HTR-8/SVneo (cell line): ENCODE results near the gene PPFIA1.
"Not testable (repeated sequence)": the region's sequence is repeated elsewhere in the genome, so short reads cannot be mapped to it uniquely, and the experiment has no call there.

Experiments used
- DNase-seq: peaks from one replicate; pipeline ENCODE4 v3.0.0; 2011; ENCODE audit warnings: low spot score, mixed read lengths; ENCODE audit not compliant: insufficient read length
- FAIRE-seq: peaks from 2 replicates; lab custom pipeline; 2011; peaks lifted over from hg19 to GRCh38; lab: Jason Lieb, UNC

PPFIA1 gene

GRCh38 chr11:70381872-70382861 lies 111.7 kb downstream of the PPFIA1 start:
- DNase-seq = no peak
- peak; percentile 75 for FAIRE-seq

- FAIRE-seq (no peak), DNase-seq (no peak)
Observed at GRCh38 chr11:70383664-70384565, 113.4 kb downstream of the PPFIA1 start.

DNA sequence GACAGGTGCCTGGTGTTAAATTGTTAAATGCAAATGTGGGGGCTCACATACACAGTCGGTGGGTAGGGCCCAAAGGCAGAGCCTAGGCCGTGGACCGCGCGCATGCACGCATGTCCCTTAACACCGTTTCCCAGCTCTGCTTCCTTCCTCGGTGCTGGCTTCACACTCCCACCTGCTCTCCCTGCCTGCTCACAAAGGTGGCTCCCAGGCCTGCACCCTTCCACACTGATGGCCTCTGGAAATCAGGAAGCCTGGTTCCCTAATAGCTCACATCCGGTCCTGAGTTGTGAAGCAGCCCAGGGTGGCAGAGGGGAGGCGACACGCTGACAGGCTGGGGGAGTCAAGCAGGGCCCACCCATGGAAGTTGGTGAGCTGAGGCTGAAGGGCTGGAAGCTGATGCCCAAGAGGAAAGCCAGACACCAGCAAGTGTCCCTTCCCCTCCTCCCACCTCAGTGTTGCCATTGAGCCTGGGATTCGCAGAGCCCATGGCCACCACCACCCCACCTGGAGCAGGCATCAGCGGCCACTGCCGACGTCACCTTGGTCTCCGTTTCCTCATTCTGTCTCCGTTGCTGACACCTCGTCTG lies 114.2 kb downstream of the PPFIA1 start:
- FAIRE-seq = no peak
- DNase-seq = no peak

DNA sequence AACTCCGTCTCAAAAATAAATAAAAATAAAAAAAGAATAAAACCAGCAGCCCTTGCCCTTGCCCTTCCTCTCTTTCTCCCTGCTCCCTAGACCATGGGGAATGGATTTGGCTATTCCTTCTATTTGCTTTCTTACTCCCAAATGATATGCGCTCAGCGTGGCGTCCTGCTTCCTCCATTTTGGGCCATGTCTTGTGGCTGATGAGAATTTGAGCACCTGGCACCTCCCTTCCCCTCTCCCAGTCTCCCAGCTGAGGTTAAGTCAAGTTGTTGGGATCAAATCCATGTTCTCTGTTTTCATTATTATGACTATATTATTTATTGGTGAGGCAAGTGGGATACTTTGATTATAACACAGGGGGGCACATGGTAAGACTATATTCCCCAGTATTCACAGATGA lies 117.1 kb downstream of the PPFIA1 start:
- no peak for FAIRE-seq
- no peak for DNase-seq

GRCh38 chr11:70389201-70389600 lies 118.7 kb downstream of the PPFIA1 start:
- FAIRE-seq (no peak), DNase-seq (no peak)

GRCh38 chr11:70390882-70391281 lies 120.4 kb downstream of the PPFIA1 start:
- not testable (repeated sequence) for DNase-seq, FAIRE-seq

DNA sequence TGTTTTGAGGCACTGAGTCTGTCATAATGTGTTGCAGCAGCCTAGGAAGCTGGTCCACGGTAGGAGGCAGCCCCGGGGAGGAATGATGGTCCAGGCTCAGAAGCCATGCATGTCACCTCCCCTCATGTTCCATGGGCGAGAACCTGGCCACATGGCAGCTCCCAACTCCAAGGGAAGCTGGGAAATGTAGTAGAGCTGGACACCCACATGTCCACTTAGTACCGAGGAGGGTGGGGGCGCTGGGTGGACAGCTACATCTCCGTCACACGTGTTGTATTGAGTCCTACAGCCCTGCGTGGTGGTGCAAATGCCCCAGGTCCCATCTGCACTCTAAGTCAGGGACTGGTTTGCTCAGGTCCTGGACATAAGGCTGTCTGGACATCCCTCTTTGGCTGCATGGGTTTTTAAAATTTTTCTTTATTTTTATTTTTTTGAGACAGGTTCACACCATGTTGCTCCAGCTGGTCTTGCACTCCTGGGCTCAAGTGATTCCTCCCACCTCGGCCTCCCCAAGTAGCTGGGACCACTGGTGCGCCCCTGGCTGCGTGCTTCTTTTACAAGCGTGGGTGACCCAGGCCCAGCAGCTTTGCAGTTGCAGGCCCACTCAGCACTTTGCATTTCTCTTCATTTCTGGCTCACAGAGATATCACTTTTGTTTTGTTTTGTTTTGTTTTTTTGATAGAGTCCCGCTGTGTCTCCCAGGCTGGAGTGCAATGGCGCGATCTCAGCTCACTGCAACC lies 123.9 kb downstream of the PPFIA1 start:
- FAIRE-seq (no peak), DNase-seq (no peak)

- DNase-seq = peak; percentile 40
- no peak for FAIRE-seq
Observed at GRCh38 chr11:70397336-70397982, 127.0 kb downstream of the PPFIA1 start.

DNA sequence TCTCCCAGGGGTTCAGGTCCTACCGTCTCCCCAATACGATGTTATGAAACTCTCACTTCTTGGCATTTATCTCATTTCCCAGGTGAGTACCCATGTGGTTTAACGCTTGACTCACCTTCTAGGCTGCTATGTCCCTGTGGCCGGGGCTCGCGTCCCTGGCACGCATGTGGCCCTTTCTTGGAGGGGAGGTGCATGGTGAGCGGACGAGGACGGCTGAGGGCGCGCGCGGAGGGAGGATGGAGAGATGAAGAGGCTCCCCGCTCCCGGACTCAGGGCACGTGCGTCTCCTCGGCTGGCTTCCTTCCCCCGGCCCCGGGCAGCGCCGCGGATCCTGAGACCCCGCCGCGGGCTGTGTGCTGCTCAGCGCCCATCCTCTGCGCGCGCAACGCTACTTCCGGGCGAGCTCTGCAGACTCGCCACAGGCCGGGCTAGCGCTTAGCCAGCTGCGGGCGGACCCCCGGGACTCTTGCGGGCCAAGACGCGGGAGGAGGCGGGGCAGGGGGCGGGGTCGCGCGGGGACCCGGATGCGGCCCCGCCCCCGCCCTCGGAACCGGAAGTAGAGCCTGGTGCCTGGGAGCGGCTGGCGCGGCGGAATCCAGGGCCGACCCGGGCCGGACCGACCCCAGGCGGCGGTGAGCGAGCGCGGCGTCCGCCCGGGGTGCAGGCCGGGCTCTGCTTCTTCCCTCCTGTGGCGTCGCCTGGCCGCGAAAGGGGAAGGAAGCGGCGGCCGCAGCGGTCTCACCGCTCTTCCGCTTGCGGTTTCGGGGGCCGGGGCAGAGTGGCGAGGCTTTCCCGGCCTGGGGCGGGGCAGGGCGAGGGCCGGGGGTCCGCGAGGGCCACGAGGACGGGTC lies 127.7 kb downstream of the PPFIA1 start, which contains the start of gene CTTN:
Gene CTTN, plus strand, starts transcription at position 547 of the 851 bp plus-strand sequence. CDS start 8,769 bp downstream, outside the sequence.
- DNase-seq (peak; percentile 95), FAIRE-seq (peak; percentile 75)

DNA sequence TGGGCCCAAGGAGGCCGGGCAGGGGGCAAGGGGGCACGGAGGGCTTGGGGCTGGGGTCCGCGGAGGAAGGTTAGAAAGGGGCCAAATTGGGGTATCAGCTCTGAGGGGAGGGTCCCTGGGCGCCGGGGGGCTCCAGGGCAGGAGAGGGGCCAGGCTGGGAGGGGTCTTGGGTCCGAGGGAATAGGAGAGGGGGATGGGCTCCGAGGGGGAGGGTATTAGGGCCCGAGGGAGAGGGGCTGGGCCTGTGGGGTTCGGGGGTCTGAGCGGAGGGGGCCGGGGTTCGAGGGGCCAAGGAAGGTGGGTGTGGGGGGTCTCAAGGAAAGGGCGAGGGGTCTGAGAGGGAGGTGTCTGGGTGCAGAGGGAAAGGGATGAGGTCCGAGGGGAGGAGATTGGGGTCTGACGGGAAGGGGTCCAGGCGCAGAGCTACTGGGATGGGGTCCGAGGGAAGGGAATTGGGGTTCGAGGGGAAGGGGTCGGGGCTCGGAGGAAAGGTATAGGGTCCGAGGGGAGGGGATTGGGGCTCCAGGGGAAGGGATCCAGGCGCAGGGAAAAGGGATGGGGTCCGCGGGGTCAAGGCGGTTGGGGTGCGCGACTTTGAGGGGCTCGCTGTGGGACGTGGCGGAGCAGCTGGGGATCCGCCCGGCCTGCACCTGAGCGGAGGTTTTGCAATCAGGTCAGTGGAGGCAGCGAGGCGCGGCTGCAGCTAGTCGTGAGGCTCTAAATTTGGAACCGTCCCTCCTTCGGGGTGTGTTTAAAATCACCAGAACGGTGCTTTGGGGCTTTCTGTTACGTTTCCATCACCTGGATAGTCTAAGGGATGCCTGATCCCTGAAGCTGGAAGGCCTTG lies 128.6 kb downstream of the PPFIA1 start:
- no peak for DNase-seq
- FAIRE-seq = no peak

DNA sequence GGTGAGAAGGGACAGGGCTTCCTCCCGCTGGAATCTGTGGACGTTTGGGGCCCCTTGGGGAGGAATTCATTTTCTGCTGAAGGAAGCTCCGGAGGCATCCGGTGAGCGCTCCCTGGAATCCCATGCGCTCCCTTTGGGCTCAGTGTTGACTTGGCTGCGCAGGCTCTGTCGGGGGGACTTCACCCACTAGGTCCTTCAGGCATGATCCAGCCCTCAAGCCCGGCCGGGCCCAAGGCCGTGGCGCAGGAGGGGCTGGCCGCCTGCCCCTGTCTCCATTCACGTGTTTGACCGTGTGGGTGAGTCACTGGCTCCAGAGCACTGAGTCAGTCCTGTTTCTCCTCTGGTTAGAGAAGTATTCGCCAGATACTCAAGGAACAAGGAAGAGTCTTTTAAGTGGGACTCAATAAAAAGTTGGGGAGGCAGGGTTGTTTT lies 129.2 kb downstream of the PPFIA1 start:
- FAIRE-seq (peak; percentile 93), DNase-seq (peak; percentile 98)

DNA sequence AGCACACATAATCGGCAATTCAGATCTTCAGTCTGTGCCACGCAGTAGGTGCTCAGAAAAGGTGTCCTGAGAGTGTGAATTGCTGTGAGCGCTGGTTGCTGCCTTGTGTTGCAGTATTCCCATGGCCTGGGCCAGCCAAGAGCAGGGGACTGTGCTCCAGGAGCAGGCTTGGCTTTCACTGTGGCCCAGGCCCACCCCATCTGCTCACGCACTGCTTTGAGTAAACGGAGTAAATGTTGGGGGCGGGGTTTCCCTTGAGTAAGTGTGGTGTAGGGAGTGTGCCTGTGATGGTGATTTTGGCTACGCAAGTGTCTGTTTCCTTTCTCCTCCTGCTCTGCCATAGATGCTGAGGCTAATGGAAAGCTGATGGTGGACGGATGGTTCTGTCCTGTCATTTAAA lies 130.2 kb downstream of the PPFIA1 start:
- DNase-seq (no peak), FAIRE-seq (no peak)

GRCh38 chr11:70402016-70402415 lies 131.5 kb downstream of the PPFIA1 start:
- DNase-seq = no peak
- FAIRE-seq = no peak

- DNase-seq (no peak), FAIRE-seq (no peak)
Observed at GRCh38 chr11:70402685-70403084, 132.2 kb downstream of the PPFIA1 start.

DNA sequence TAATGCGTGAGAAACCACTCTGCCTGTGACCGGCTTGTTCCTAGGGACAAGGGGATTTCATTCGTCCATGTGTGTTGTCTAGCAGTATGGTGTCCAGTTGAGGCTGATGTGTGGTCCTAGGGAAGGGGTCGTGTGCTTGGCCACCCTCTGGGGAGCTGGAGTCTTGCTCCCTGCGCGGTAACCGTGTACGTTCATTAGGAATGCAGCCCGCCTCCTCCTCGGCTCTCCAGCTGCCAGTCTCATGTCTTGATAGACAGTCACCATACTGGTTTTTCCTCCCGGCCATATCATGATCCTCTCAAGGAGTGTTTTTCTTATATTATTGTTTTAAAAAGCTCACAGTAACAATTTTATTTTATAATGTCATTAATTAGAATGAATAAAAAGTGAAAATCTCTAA lies 133.8 kb downstream of the PPFIA1 start:
- FAIRE-seq = no peak
- DNase-seq = no peak

DNA sequence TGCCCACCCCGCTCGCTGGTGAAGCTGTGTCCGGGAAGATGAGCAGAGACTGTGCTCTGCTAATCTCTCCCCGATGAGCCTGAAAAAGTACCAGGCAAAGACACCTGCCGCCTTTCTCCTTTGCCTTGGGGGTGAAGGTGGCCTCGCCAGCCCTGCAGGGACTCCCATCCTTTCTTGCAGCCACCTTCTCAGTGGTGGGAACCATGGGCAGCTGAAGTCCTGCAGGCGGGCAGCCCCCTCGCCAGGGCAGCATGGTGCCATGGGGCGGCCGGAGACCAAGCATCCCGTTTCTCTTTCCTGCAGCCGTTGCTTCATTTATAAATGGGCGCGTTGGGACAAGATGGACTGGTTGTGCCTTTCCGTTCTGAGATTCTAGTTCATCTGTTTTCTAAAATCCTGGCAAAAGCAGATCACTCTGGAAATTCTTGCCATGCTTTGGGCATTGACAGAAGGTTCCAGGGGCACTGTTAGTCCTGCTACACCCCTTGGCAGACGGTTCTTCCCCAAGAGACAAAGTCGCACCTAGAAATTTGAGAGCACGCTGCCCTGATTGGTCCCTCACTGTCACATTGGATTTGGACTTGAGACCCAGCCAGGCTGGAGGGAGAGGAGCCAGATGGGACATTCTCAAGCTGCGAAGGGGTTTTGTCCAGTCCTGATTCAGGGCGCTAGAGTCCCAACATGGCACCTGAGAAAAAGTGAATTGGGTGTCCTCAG lies 135.3 kb downstream of the PPFIA1 start:
- DNase-seq (no peak), FAIRE-seq (no peak)

DNA sequence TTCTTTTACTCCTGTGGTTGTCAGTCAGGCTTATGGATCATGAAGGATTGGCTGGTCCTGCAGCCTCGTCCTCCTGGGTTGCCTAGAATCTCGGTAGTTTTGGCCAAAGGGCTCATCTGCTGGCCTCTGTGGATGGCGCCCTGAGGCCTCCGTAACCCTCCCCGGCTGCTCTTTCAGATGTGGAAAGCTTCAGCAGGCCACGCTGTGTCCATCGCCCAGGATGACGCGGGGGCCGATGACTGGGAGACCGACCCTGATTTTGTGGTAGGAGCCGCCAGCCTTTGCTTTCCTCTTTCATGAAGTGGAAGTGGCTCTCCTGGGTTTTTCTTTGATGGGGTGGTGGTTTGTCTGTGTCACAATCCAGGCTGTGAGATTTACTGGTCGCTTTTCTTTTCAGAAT lies 136.6 kb downstream of the PPFIA1 start:
- no peak for DNase-seq
- no peak for FAIRE-seq
